ENCODE measurements around the gene GPR61.

DNA sequence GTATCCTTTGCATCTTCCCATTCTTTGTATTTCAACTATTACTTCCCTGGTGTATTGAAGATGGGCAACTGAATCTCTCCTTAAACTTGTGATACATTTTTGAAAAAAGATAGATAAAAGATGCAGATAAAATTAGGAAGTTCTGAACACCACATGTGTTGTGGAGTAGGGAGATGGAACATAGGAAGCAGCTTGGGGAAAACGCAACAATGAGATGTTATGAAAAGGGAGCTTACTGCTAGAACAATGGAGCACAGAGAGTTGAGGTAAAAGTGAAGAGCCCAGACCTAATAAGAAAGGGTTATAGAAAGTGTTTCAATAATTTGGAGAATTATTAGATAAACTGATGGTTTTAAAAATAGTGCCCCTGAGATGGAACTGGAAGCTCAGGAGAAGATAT, 29.7 kb downstream of the GPR61 start:
- TF ChIP-seq FOXM1 (IDR thresholded peaks at IDR 0.05; ENCODE audit: borderline replicate concordance) (no peak), BHLHE40 (IDR thresholded peaks at IDR 0.05; ENCODE audit: borderline replicate concordance) (no peak), FOXK2 (IDR thresholded peaks at IDR 0.05) (no peak), L3MBTL2 (conservative IDR thresholded peaks at IDR 0.05) (no peak)
